Lower lobe of right lung (tissue), 2 donors: ENCODE results near the gene JAKMIP1. TPM values are rescaled to one million over a fixed set of nuclear protein-coding genes. Genes with fewer than 3 reads are reported as not detected.
A peak's percentile ranks its signal among the peaks of the same experiment; 100 is the strongest.

Source experiments
- ATAC-seq, 2 donors: fragments of 200-7000 bp; cut with Tn5 transposase; one replicate each; pipeline ENCODE4 v1.9.1; 2020 to 2022; ENCODE audit warnings: mild to moderate bottlenecking in 2 of 2, moderate library complexity in 2 of 2
- DNase-seq: peaks from one replicate; pipeline ENCODE4 v3.0.0-alpha.2; 2020
- H3K27ac ChIP-seq: fragments of 200-600 bp; one replicate; pipeline ENCODE4 v1.8.0; 2022
- H3K27me3 ChIP-seq: fragments of 200-600 bp; one replicate; pipeline ENCODE4 v1.8.0; 2022; ENCODE audit warnings: low read depth
- H3K36me3 ChIP-seq: fragments of 200-600 bp; one replicate; pipeline ENCODE4 v1.8.0; 2022; ENCODE audit warnings: mild to moderate bottlenecking
- H3K4me1 ChIP-seq: fragments of 200-600 bp; one replicate; pipeline ENCODE4 v1.8.0; 2022
- H3K4me3 ChIP-seq: fragments of 200-600 bp; one replicate; pipeline ENCODE4 v1.8.0; 2022; ENCODE audit warnings: mild to moderate bottlenecking
- H3K9me3 ChIP-seq: fragments of 200-600 bp; one replicate; pipeline ENCODE4 v1.8.0; 2022
- intact Hi-C: fragments of 100-400 bp; cut with DNase I; formaldehyde crosslinking; loops from one replicate; pipeline ENCODE4 v1.11.0; 2022
- total RNA-seq: library from RNA; stranded (reverse); fragmentation: NEBNext Ultra II Directional; extraction: Animal tissue kit (Norgen Biotek cat#: 25700); gene quantifications from one replicate; pipeline ENCODE4 v1.2.1, GENCODE V29; 2021
- TF ChIP-seq, protein P1 (sequence below): fragments of 200-600 bp; IDR thresholded peaks from one replicate; pipeline ENCODE4 v1.8.0; 2022; ENCODE audit warnings: antibody characterized with exemption, mild to moderate bottlenecking
- donor health status: DM: no; HTN: yes; CAD: no; lungs with severe emphysema.

Gene JAKMIP1
- total RNA-seq, 1 donor from 2014 or later: 0.65 TPM

DNA sequence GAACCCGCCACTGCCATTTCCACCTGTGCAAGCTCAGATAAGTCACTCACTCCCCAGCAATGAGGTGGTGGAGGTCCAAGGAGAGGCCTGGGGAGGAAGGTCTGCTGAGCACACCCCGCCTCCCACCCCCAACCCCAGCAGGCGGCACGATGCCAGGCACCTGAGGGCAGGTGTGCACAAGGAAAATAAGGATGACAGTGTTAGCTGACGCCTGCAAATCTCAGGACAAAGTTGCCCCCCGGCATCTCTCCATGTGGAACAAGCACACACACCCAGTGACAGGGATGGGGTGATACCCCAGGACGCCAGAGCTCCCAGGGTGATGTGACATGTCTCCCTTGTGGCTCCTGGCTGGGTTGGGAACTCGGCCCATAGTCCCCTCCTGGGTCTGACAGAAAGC lies 9.9 kb downstream of the JAKMIP1 start:
- DNase-seq (no peak), ATAC-seq (no peak)
- Histone ChIP-seq H3K36me3 (no peaks in the 10 kb centered on the region), H3K4me1 (no peaks in the 10 kb centered on the region), H3K27ac (no peak overlapping the region), H3K4me3 (no peak overlapping the region), H3K9me3 (peaks cover 3% of the 10 kb centered on the region), H3K27me3 (peaks cover 19% of the 10 kb centered on the region)
- intact Hi-C loops: no loop called here
- TF ChIP-seq, protein P1, sequence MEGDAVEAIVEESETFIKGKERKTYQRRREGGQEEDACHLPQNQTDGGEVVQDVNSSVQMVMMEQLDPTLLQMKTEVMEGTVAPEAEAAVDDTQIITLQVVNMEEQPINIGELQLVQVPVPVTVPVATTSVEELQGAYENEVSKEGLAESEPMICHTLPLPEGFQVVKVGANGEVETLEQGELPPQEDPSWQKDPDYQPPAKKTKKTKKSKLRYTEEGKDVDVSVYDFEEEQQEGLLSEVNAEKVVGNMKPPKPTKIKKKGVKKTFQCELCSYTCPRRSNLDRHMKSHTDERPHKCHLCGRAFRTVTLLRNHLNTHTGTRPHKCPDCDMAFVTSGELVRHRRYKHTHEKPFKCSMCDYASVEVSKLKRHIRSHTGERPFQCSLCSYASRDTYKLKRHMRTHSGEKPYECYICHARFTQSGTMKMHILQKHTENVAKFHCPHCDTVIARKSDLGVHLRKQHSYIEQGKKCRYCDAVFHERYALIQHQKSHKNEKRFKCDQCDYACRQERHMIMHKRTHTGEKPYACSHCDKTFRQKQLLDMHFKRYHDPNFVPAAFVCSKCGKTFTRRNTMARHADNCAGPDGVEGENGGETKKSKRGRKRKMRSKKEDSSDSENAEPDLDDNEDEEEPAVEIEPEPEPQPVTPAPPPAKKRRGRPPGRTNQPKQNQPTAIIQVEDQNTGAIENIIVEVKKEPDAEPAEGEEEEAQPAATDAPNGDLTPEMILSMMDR: no peak

DNA sequence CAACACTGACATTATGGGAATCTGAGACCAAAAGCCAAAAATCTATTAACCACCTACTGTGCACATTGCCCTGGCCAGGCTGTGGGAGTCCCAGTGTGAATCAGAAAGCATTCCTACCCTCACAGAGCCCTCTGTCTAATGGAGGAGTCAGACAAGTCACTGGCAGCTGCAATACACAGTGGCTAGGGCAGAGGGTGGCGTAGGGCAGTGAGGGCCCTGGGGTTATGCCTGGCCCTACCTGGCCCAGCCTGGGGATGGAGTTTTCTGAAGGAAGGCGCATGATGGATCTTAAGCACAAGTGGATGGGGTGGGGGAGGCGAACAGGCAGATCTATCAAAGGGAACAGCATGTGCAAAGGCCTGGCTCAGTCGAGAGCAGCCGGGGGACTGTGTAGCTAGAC lies 10.8 kb downstream of the JAKMIP1 start:
- DNase-seq (no peak), ATAC-seq (peak in 1 of 2 donors; percentile 32)
- Histone ChIP-seq H3K36me3 (no peaks in the 10 kb centered on the region), H3K27me3 (peaks cover 14% of the 10 kb centered on the region), H3K4me3 (no peak overlapping the region), H3K4me1 (no peaks in the 10 kb centered on the region), H3K27ac (no peak overlapping the region), H3K9me3 (peaks cover 3% of the 10 kb centered on the region)
- intact Hi-C loops: no loop called here
- TF ChIP-seq, protein P1: no peak

DNA sequence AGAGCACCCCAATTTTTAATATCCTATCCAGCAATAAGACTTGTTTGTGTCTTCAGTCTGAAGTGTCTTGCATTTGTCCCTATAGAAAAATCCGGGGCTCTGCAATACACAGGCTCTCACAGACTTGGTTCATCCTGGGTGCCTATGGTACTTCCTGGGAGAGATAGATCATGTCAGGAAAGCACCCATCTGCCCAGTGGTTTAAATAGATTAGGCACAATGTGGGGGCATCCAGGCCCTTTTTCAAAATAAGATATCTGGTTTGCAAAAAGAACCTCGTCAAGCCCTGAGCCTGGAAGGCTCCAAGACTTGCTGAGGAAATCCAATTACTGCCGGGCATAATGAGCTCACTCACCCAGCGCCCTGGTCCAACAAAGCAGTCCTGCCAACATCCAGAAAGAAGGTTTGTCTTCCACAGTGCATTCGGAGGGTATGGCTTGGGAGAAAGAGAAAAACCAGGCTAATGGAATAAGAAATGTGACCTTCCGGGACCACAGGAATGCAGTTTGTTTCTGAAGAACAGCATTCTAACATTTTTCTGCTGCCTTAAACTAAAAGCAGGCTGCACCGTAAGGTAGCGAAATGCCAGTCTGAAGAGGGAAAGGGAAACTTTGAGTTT lies 11.6 kb downstream of the JAKMIP1 start:
- Histone ChIP-seq H3K36me3 (no peaks in the 10 kb centered on the region), H3K9me3 (peaks cover 3% of the 10 kb centered on the region), H3K4me3 (no peak overlapping the region), H3K27ac (no peak overlapping the region), H3K27me3 (peaks cover 7% of the 10 kb centered on the region), H3K4me1 (no peaks in the 10 kb centered on the region)
- intact Hi-C loops: no loop called here
- TF ChIP-seq, protein P1: no peak
- DNase-seq (no peak), ATAC-seq (no peak)

DNA sequence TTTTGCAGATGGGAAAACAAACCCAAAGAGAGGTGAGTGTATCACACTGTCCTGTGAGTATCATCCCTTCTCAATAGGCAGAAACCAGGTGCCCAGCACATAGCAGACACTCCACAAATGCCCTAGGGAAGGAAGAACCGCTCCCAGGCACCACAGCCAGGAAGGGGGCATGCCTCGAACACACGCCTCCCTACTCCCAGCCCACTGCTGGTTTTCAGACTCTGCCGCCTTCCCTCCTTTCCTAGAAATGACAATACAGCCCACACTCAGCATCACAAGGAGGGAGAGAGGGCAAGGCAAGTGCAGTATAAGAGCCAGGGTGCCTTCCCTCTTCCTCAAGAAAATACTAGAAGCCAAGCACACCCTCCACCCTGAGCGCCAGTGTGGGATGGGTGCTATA lies 16.2 kb downstream of the JAKMIP1 start:
- H3K9me3 ChIP-seq: peaks cover 3% of the 10 kb centered on the region
- no peaks in the 10 kb centered on the region for H3K36me3 ChIP-seq
- intact Hi-C loops: no loop called here
- ATAC-seq (no peak), DNase-seq (no peak)
- H3K27ac ChIP-seq: no peak overlapping the region
- no peak overlapping the region for H3K4me3 ChIP-seq
- TF ChIP-seq, protein P1: no peak
- H3K27me3 ChIP-seq: peaks cover 4% of the 10 kb centered on the region
- H3K4me1 ChIP-seq: no peaks in the 10 kb centered on the region

DNA sequence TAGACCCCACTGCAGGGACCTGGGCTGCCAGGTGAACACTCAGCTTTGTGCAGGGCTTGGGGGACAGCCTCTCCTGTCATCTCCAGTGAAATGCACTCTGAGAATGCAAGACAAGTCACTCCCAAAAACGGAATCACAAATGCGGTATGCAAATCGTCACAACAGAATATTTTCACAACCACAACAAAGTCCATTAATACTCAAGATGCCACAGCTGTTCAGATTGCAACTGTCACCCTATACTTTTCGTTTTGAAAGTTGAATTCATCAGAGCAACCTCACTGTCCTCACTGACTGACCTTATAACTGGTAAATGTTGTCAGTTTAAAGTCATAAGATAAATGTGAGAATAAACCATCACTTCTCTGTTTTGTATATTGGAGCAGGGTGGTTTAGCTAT lies 16.6 kb downstream of the JAKMIP1 start:
- H3K9me3 ChIP-seq: peaks cover 3% of the 10 kb centered on the region
- peaks cover 9% of the 10 kb centered on the region for H3K27me3 ChIP-seq
- no peaks in the 10 kb centered on the region for H3K4me1 ChIP-seq
- intact Hi-C loops: no loop called here
- no peak overlapping the region for H3K27ac ChIP-seq
- ATAC-seq (no peak), DNase-seq (no peak)
- TF ChIP-seq, protein P1: no peak
- H3K4me3 ChIP-seq: no peak overlapping the region
- H3K36me3 ChIP-seq: no peaks in the 10 kb centered on the region
